ENCODE results near the gene MYLIP. TPM values are rescaled to one million over a fixed set of nuclear protein-coding genes. Genes with fewer than 3 reads are reported as not detected.

Gene MYLIP
- total RNA-seq, 1 donor = 10.1 TPM

- H3K27ac ChIP-seq (ENCODE audit: low read depth, low read length) = peak overlapping the region; percentile 51
- H4K20me1 ChIP-seq (ENCODE audit: insufficient read depth, low read length) = no peaks in the 10 kb centered on the region
- no peaks in the 10 kb centered on the region for H3K79me2 ChIP-seq (ENCODE audit: insufficient read depth, low read length)
These were observed 17.1 kb downstream of the MYLIP start for GRCh38 chr6:16146028-16146427.

GRCh38 chr6:16146527-16146955 lies 17.7 kb downstream of the MYLIP start:
- H3K4me1 ChIP-seq (ENCODE audit: insufficient read depth, low read length) = no peaks in the 10 kb centered on the region
- H3K79me2 ChIP-seq (ENCODE audit: insufficient read depth, low read length) = no peaks in the 10 kb centered on the region
- no peaks in the 10 kb centered on the region for H3K9me3 ChIP-seq (ENCODE audit: low read depth, low read length)
- no peak overlapping the region for H3K4me3 ChIP-seq (ENCODE audit: insufficient read depth, low read length)
- H3K27me3 ChIP-seq (ENCODE audit: insufficient read depth, low read length) = no peaks in the 10 kb centered on the region
- no peak overlapping the region for H3K4me2 ChIP-seq (ENCODE audit: insufficient read depth, low read length)
- TF ChIP-seq CTCF (IDR thresholded peaks at IDR 0.05; ENCODE audit: extremely low read depth, low read depth, low read length) = no peak
- DNase-seq (ENCODE audit: insufficient read length, low spot score, missing footprints) = no peak
- peaks cover 4% of the 10 kb centered on the region for H3K36me3 ChIP-seq (ENCODE audit: insufficient read depth, low read length)
- H2AFZ ChIP-seq (ENCODE audit: low read length) = no peak overlapping the region
- H3K27ac ChIP-seq (ENCODE audit: low read depth, low read length) = peak overlapping the region; percentile 51
- H4K20me1 ChIP-seq (ENCODE audit: insufficient read depth, low read length) = no peaks in the 10 kb centered on the region

More at GRCh38 chr6:16146028-16146427, 17.1 kb downstream of the MYLIP start:
- TF ChIP-seq CTCF (IDR thresholded peaks at IDR 0.05; ENCODE audit: extremely low read depth, low read depth, low read length) = no peak
- H3K4me3 ChIP-seq (ENCODE audit: insufficient read depth, low read length) = no peak overlapping the region
- no peak overlapping the region for H2AFZ ChIP-seq (ENCODE audit: low read length)
- H3K9me3 ChIP-seq (ENCODE audit: low read depth, low read length) = no peaks in the 10 kb centered on the region
- peaks cover 4% of the 10 kb centered on the region for H3K36me3 ChIP-seq (ENCODE audit: insufficient read depth, low read length)
- H3K4me2 ChIP-seq (ENCODE audit: insufficient read depth, low read length) = no peak overlapping the region
- H3K4me1 ChIP-seq (ENCODE audit: insufficient read depth, low read length) = no peaks in the 10 kb centered on the region
- DNase-seq (ENCODE audit: insufficient read length, low spot score, missing footprints) = no peak
- no peaks in the 10 kb centered on the region for H3K27me3 ChIP-seq (ENCODE audit: insufficient read depth, low read length)

- DNase-seq (ENCODE audit: insufficient read length, low spot score, missing footprints) = no peak
- no peaks in the 10 kb centered on the region for H3K79me2 ChIP-seq (ENCODE audit: insufficient read depth, low read length)
- H3K4me1 ChIP-seq (ENCODE audit: insufficient read depth, low read length) = no peaks in the 10 kb centered on the region
- no peaks in the 10 kb centered on the region for H3K36me3 ChIP-seq (ENCODE audit: insufficient read depth, low read length)
- H3K9me3 ChIP-seq (ENCODE audit: low read depth, low read length) = no peaks in the 10 kb centered on the region
- no peak overlapping the region for H3K4me3 ChIP-seq (ENCODE audit: insufficient read depth, low read length)
- H3K27me3 ChIP-seq (ENCODE audit: insufficient read depth, low read length) = no peaks in the 10 kb centered on the region
- no peaks in the 10 kb centered on the region for H4K20me1 ChIP-seq (ENCODE audit: insufficient read depth, low read length)
- H3K27ac ChIP-seq (ENCODE audit: low read depth, low read length) = no peak overlapping the region
- H2AFZ ChIP-seq (ENCODE audit: low read length) = no peak overlapping the region
- no peak for TF ChIP-seq CTCF (IDR thresholded peaks at IDR 0.05; ENCODE audit: extremely low read depth, low read depth, low read length)
- no peak overlapping the region for H3K4me2 ChIP-seq (ENCODE audit: insufficient read depth, low read length)
These were observed 19.6 kb downstream of the MYLIP start for GRCh38 chr6:16148498-16148897.

- no peak overlapping the region for H3K4me3 ChIP-seq (ENCODE audit: insufficient read depth, low read length)
- H2AFZ ChIP-seq (ENCODE audit: low read length) = no peak overlapping the region
- H3K9me3 ChIP-seq (ENCODE audit: low read depth, low read length) = no peaks in the 10 kb centered on the region
- TF ChIP-seq CTCF (IDR thresholded peaks at IDR 0.05; ENCODE audit: extremely low read depth, low read depth, low read length) = no peak
- H4K20me1 ChIP-seq (ENCODE audit: insufficient read depth, low read length) = no peaks in the 10 kb centered on the region
- H3K79me2 ChIP-seq (ENCODE audit: insufficient read depth, low read length) = no peaks in the 10 kb centered on the region
- H3K4me2 ChIP-seq (ENCODE audit: insufficient read depth, low read length) = no peak overlapping the region
- H3K36me3 ChIP-seq (ENCODE audit: insufficient read depth, low read length) = no peaks in the 10 kb centered on the region
- H3K27ac ChIP-seq (ENCODE audit: low read depth, low read length) = no peak overlapping the region
- no peaks in the 10 kb centered on the region for H3K4me1 ChIP-seq (ENCODE audit: insufficient read depth, low read length)
- no peaks in the 10 kb centered on the region for H3K27me3 ChIP-seq (ENCODE audit: insufficient read depth, low read length)
- DNase-seq (ENCODE audit: insufficient read length, low spot score, missing footprints) = no peak
These were observed 20.4 kb downstream of the MYLIP start for GRCh38 chr6:16149305-16149704.
